AG09319 (cell line): ENCODE data around the gene HNRNPH1.
"Not testable (repeated sequence)": the region's sequence is repeated elsewhere in the genome, so short reads cannot be mapped to it uniquely, and the experiment has no call there.

ENCODE experiments used
- DNase-seq: peaks from one replicate; pipeline ENCODE4 v3.0.0-alpha.2; 2010; ENCODE audit warnings: low read depth; ENCODE audit errors: extremely low read depth
- CTCF ChIP-seq: IDR thresholded peaks from 2 replicates; pipeline ENCODE4 v1.5.1; 2011; ENCODE audit warnings: low read depth, mild to moderate bottlenecking, inconsistent platforms, low read length, moderate library complexity

HNRNPH1 gene

GRCh38 chr5:179634370-179635172 lies 11.1 kb upstream of the HNRNPH1 start:
- not testable (repeated sequence) for DNase-seq

DNA sequence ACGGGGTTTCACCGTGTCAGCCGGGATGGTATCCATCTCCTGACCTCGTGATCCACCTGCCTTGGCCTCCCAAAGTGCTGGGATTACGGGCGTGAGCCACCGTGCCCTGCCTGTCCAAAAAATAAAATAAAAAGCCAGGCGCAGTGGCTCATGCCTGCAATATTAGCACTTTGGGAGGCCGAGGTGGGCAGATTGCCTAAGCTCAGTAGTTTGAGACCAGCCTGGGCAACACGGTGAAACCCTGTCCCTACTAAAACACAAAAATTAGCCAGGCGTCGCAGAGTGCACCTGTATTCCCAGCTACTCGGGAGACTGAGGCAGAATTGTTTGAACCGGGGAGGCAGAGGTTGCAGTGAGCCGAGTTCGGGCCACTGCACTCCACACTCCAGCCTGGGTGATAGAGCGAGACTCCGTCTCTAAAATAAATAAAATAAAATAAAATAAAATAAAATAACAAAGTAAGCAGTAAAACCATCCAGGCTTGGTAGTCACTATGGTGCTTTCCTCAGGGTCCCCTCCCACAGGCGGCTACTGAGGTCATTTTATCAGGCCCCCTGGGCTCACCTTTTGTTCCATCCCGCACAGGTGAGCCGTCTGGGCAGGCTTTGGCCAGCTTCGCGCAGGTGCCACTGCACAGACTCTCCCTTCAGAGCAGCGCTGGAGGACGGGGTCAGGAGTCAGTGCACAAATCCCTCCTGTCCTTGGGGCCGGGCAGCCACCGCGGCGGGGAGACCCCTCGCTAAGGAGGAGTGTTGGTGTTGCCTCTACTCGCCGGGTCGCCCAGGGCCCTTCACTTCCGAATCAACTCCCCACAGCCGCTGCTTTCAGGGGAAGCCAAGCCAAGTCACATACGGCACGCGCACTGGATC lies 10.3 kb upstream of the HNRNPH1 start:
- not testable (repeated sequence) for DNase-seq

DNA sequence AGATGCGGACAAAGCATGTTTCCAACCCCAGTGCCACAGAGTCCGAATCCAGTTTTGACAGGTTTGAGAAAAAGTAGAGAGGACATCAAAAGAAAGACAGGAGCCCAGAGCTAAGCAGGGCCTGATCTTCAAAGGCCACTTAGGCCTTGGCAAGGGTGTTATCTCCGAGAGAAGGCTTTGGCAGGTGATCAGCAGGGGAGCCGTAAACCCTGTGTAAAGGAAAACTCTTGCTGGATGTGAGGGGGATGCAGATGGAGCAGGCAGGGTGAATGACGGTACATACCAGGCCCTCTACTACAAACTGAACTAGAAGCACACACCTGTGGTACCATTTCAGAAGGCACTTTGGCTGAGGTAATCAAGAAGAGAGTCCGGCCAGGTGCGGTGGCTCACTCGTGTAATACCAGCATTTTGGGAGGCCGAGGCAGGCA lies 1.4 kb upstream of the HNRNPH1 start:
- TF ChIP-seq CTCF: no peak
- DNase-seq: no peak

DNA sequence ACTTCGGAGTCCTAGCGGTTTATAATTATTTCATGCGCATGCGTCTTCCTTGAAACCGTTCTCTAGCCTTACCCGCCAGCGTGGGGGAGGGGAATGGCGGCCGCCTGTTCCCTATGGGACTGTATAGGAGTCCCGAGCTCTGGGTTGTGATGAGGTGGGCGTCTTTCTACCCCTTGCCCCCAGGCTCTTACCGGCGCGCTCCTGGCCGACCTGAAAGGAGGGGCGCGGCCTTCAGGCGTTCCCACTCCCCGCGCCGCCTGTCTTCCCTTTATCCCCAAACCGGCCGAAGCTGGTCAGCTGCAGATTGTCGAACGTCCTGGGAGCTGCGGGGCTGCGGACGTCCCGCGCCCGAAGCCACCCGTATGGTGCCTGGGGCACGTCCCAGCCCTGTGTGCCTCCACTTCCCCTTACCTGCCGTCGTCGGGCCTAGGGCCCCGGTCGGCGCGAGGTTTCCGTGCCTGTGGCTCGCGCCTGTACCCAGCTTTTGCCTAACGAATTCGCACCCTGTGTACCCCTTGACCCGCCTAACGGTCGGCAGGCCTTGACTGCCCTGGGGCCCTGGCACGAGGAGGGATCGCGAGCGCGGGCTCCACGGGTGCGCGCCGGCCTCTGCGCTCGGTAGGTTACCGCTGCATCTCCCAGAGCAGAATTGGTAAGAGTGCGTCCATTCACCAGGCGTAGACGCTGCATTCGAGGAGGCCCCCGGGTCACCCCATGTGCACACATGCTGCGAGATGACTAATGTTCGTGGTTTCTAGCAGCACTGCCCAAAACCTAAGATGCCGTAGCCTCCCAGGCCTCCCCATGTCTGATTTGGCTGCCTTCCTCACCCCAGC lies 653 bp upstream of the HNRNPH1 start:
- TF ChIP-seq CTCF: no peak
- no peak for DNase-seq

DNA sequence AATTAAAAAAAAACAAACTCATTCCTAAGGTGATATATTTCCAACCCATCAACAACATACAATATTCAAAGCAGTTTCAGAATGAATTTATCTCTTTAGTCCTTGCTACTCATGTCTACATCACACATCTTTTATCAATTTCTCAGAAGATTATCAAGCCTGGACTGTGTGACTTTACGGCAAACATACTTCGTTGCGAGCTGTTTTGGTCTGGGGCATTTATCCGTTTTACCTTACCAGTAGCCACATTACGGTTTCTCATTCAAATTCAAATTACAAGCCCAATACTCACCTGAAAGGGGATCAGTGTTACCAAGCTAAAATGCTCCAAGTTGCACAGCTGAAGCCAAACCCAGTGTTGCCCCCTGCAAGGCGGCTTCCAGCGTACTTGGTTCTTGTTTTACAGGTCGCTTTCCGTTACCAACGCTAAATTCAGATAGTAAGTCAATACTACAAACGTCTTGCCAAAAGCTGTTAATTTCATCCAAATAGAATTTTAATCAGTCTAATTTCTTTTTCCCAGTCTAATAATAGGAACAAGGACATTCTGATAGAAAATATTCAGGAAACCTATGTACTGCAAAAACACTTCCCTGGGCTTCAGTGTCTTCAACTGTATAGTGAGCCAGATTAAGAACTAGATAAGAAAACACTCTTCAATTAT lies 1.8 kb downstream of the HNRNPH1 start:
- TF ChIP-seq CTCF: no peak
- no peak for DNase-seq

GRCh38 chr5:179620703-179621350 lies 2.6 kb downstream of the HNRNPH1 start:
- TF ChIP-seq CTCF: no peak
- no peak for DNase-seq

DNA sequence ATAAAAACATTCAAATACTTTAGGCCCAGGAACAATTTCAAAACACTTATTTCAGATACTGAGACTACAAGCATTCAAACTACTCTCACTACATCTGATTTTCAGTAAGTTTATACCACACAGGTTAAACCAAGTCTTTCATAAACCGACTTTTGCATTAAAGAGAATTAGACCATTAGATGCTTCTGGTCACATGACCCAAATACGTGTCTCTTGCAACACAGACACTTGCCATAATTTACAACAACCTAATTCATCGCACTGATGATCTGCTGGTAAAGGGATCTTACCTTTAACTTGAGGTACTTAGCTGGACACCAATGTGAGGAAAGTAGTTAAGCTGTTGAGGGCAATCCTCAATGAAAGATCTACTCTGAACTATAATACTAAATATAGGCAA lies 3.2 kb downstream of the HNRNPH1 start:
- no peak for DNase-seq
- no peak for TF ChIP-seq CTCF
